Upper lobe of left lung (tissue), 6 donors: ENCODE data around the gene CDKAL1. TPM values are rescaled to one million over a fixed set of nuclear protein-coding genes. Genes with fewer than 3 reads are reported as not detected.

Source experiments
- ATAC-seq, 2 donors: fragments of 200-7000 bp; cut with Tn5 transposase; one replicate each; pipeline ENCODE4 v1.9.1; 2022; ENCODE audit warnings: mild to moderate bottlenecking in 2 of 2, moderate library complexity in 2 of 2; ENCODE audit not compliant: low FRiP score in 2 of 2
- DNase-seq, 2 donors: peaks; one replicate each; pipeline ENCODE4 v3.0.0-alpha.2; 2019 to 2020
- H3K27ac ChIP-seq, 4 donors: fragments of 200-600 bp; sonication (generic); one replicate each; pipeline ENCODE4 v1.5.1; 2016 to 2019
- H3K27me3 ChIP-seq, 4 donors: fragments of 200-600 bp; sonication (generic); one replicate each; pipeline ENCODE4 v1.5.1; 2017 to 2019
- H3K36me3 ChIP-seq, 4 donors: fragments of 200-600 bp; sonication (generic); one replicate each; pipeline ENCODE4 v1.5.1; 2016 to 2019
- H3K4me1 ChIP-seq, 4 donors: fragments of 200-600 bp; sonication (generic); one replicate each; pipeline ENCODE4 v1.5.1; 2018 to 2019
- H3K4me3 ChIP-seq, 4 donors: fragments of 200-600 bp; sonication (generic); one replicate each; pipeline ENCODE4 v1.5.1; 2017 to 2019; ENCODE audit warnings: mild to moderate bottlenecking in 2 of 4, moderate library complexity in 1 of 4
- H3K9me3 ChIP-seq, 4 donors: fragments of 200-600 bp; sonication (generic); one replicate each; pipeline ENCODE4 v1.5.1; 2018 to 2019
- EP300 ChIP-seq, 4 donors: sonication (generic); formaldehyde crosslinking; IDR thresholded peaks; one replicate each; pipeline ENCODE4 v1.5.1; 2017; ENCODE audit warnings: antibody characterized with exemption in 4 of 4, control low read depth in 2 of 4
- POLR2A ChIP-seq, 4 donors: fragments of 450-650 bp; IDR thresholded peaks; one replicate each; pipeline ENCODE4 v1.5.1; 2016 to 2017; ENCODE audit warnings: antibody characterized with exemption in 4 of 4, mild to moderate bottlenecking in 2 of 4
- POLR2AphosphoS5 ChIP-seq, 2 donors: sonication (generic); formaldehyde crosslinking; IDR thresholded peaks; one replicate each; pipeline ENCODE4 v1.5.1; 2017; ENCODE audit warnings: antibody characterized with exemption in 2 of 2
- WGBS, 2 donors: methylation state at CpG; one replicate each; pipeline ENCODE4 v1.1.5; 2017 to 2018; 5-methylcytosine and 5-hydroxymethylcytosine counted together
- total RNA-seq, 6 donors: library from RNA; depleted of rRNA in 4 of 6; stranded (reverse); fragments of >200 nt in 4 of 6; gene quantifications; one replicate each; pipeline versions ENCODE4 v1.1.0 to v1.2.1, GENCODE V29; 2016 to 2021
- TF ChIP-seq, protein P1 (sequence below), 6 experiments: fragments of 450-650 bp in 4 of 6; fragments of 200-600 bp in 2 of 6; sonication (generic) in 2 of 6; IDR thresholded peaks; one replicate each; pipeline ENCODE4 v1.5.1; 2016 to 2019; ENCODE audit warnings: antibody characterized with exemption in 6 of 6
- donor health status: DM: no; HTN: no; CAD: no; lungs with moderate emphysema.
- donor health status: DM: no; HTN: yes; CAD: no; lungs with severe emphysema.

Gene CDKAL1
- total RNA-seq, 6 donors from 2014 or later = 9.4 to 22.6 (median 13.8) TPM

DNA sequence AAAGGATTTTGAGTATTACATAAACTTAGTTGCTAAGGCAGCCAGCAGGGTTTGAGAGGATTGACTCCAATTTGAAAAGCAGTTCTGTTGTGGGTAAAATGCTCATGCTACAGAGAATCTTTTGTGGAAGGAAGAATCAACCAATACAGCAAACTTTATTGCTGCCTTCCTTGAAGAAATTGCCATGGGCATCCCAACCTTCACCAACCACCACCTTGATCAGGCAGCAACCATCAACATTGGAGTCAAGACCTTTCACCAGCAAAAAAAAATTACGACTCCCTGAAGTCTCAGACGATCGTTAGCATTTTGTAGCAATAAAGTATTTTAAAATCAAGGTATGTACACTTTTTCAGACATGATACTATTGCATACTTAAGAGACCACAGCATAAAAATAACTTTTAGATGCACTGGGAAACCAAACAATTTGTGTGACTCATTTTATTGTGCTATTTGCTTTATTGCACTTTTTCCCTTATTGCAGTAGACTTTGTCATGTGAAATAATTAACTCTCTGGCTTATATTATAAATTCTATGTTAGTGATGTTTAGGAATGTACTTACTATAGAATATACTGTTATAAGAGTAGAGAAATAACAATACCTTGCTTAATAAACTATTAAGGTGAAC is 390.8 kb downstream of the CDKAL1 start:
- 98 to 99% methylated on average over 3 of the region's 3 CpGs for WGBS, 2 donors
- TF ChIP-seq EP300 (IDR thresholded peaks at IDR 0.05) = no peak
- TF ChIP-seq POLR2AphosphoS5 (IDR thresholded peaks at IDR 0.05) = no peak
- TF ChIP-seq, protein P1, sequence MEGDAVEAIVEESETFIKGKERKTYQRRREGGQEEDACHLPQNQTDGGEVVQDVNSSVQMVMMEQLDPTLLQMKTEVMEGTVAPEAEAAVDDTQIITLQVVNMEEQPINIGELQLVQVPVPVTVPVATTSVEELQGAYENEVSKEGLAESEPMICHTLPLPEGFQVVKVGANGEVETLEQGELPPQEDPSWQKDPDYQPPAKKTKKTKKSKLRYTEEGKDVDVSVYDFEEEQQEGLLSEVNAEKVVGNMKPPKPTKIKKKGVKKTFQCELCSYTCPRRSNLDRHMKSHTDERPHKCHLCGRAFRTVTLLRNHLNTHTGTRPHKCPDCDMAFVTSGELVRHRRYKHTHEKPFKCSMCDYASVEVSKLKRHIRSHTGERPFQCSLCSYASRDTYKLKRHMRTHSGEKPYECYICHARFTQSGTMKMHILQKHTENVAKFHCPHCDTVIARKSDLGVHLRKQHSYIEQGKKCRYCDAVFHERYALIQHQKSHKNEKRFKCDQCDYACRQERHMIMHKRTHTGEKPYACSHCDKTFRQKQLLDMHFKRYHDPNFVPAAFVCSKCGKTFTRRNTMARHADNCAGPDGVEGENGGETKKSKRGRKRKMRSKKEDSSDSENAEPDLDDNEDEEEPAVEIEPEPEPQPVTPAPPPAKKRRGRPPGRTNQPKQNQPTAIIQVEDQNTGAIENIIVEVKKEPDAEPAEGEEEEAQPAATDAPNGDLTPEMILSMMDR (IDR thresholded peaks at IDR 0.05) = no peak
- TF ChIP-seq POLR2A (IDR thresholded peaks at IDR 0.05) = no peak
- no peak for ATAC-seq

GRCh38 chr6:20927130-20927860 is 393.0 kb downstream of the CDKAL1 start:
- no peak for ATAC-seq
- 73 to 79% methylated on average over 8 of the region's 8 CpGs for WGBS, 2 donors
- H3K27ac ChIP-seq = no peak overlapping the region
- no peaks in the 10 kb centered on the region for H3K9me3 ChIP-seq
- H3K36me3 ChIP-seq = no peaks in the 10 kb centered on the region
- no peak for DNase-seq
- H3K27me3 ChIP-seq = no peaks in the 10 kb centered on the region
- no peak overlapping the region for H3K4me3 ChIP-seq
- TF ChIP-seq POLR2A (IDR thresholded peaks at IDR 0.05) (no peak), POLR2AphosphoS5 (IDR thresholded peaks at IDR 0.05) (no peak), EP300 (IDR thresholded peaks at IDR 0.05) (no peak)
- TF ChIP-seq, protein P1 (IDR thresholded peaks at IDR 0.05) = no peak
- H3K4me1 ChIP-seq = no peaks in the 10 kb centered on the region

More for the DNA sequence above, 390.8 kb downstream of the CDKAL1 start:
- DNase-seq = no peak
- H3K9me3 ChIP-seq = no peaks in the 10 kb centered on the region
- no peaks in the 10 kb centered on the region for H3K36me3 ChIP-seq
- no peak overlapping the region for H3K27ac ChIP-seq
- H3K4me3 ChIP-seq = no peak overlapping the region
- no peaks in the 10 kb centered on the region for H3K4me1 ChIP-seq
- no peaks in the 10 kb centered on the region for H3K27me3 ChIP-seq

GRCh38 chr6:20929283-20929682 is 395.0 kb downstream of the CDKAL1 start:
- H3K9me3 ChIP-seq = no peaks in the 10 kb centered on the region
- no peaks in the 10 kb centered on the region for H3K27me3 ChIP-seq
- H3K4me1 ChIP-seq = no peaks in the 10 kb centered on the region
- 79 to 81% methylated on average over 4 of the region's 4 CpGs for WGBS, 2 donors
- no peak overlapping the region for H3K4me3 ChIP-seq
- no peak overlapping the region for H3K27ac ChIP-seq
- no peak for DNase-seq
- no peaks in the 10 kb centered on the region for H3K36me3 ChIP-seq
- TF ChIP-seq, protein P1 (IDR thresholded peaks at IDR 0.05) = no peak
- ATAC-seq = no peak

DNA sequence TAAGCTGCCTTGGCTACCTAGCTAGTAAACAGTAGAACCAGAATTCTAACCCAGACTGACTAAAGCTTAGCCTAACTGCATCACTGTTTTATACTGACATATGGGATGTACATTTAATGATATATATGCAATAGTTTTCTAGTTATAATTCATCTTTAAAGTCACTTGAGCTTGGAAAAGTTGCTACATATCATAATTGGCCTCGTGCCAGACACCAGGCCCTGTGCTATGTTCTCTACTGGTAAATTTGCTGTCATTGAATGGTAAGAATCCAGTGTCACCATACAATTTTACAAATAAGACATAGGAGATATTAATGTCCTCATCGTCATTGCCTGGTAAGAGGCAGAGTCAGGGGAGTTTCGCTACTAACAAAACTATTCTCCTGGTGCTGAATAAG is 396.8 kb downstream of the CDKAL1 start:
- WGBS, 2 donors = 85 to 93% methylated on average over 3 of the region's 3 CpGs
- H3K36me3 ChIP-seq = no peaks in the 10 kb centered on the region
- no peaks in the 10 kb centered on the region for H3K4me1 ChIP-seq
- ATAC-seq (no peak), DNase-seq (no peak)
- no peak overlapping the region for H3K27ac ChIP-seq
- H3K9me3 ChIP-seq = no peaks in the 10 kb centered on the region
- TF ChIP-seq POLR2A (IDR thresholded peaks at IDR 0.05) (no peak), POLR2AphosphoS5 (IDR thresholded peaks at IDR 0.05) (no peak), EP300 (IDR thresholded peaks at IDR 0.05) (no peak)
- TF ChIP-seq, protein P1 (IDR thresholded peaks at IDR 0.05) = no peak
- H3K27me3 ChIP-seq = no peaks in the 10 kb centered on the region
- H3K4me3 ChIP-seq = no peak overlapping the region

DNA sequence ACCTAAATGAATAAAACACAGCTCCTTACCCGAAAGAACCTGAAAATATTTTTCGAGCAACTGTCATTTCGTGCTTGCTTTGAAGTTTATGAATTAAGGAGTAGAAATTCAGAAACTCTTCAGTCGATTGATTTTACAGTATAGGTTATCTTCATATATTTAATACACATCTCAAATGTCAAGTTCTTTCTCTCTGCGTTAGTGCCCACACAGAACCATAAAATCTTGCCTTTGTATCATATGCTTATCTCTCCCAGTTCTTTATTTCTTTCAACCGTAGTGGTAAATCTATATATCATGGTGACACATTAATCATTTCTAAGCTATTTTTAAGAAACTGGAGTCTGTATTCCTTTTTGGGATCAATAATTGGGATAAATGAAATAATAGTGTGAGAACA is 397.5 kb downstream of the CDKAL1 start:
- DNase-seq = no peak

More for the DNA sequence above, 397.5 kb downstream of the CDKAL1 start:
- ATAC-seq = no peak
- Histone ChIP-seq H3K4me1 (no peaks in the 10 kb centered on the region), H3K4me3 (no peak overlapping the region), H3K9me3 (no peaks in the 10 kb centered on the region), H3K27ac (no peak overlapping the region), H3K27me3 (no peaks in the 10 kb centered on the region), H3K36me3 (no peaks in the 10 kb centered on the region)
- WGBS, 2 donors = 92 to 96% methylated on average over 6 of the region's 6 CpGs
- TF ChIP-seq POLR2A (IDR thresholded peaks at IDR 0.05) = no peak
- no peak for TF ChIP-seq POLR2AphosphoS5 (IDR thresholded peaks at IDR 0.05)
- TF ChIP-seq EP300 (IDR thresholded peaks at IDR 0.05) = no peak
- TF ChIP-seq, protein P1 (IDR thresholded peaks at IDR 0.05) = no peak
